ENCODE data around the gene TMEM121.

The TMEM121 gene

DNA sequence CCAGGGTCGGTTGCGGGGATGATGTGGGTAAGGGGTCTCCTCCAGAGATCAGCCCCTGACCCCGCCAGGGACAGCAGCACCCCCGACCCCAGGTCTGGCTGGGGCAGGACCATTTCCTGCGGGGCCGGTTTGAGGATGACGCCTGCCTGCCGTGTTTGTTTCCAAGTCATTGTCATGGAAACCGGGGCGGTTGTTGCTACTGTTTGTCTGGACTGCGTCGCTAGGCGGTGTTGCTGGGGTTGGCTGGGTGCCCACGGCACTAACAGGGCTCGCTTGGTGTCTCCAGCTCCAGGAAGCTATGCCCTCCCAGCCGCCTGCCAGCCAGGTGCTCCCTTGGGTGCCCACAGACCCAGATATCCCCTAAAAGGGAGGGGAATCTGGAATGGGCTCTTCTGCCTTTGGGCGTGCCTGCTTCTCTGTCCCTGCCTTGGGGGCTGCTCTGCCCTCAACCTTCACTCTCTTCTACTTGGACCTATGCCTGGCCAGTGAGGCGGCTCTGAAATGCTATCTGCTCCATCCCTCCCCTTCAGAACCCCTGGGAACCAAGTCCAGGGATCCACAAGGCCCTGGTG, 44.4 kb upstream of the TMEM121 start:
- Histone ChIP-seq H3K36me3 (no peaks in the 10 kb centered on the region), H3K27ac (peak overlapping the region; percentile 80), H3K9ac (peak overlapping the region; percentile 61), H4K20me1 (peaks cover 48% of the 10 kb centered on the region), H3K9me3 (no peaks in the 10 kb centered on the region), H3K4me2 (peak overlapping the region; percentile 99), H3K27me3 (peaks cover 59% of the 10 kb centered on the region), H3K4me1 (peaks cover 86% of the 10 kb centered on the region), H3K4me3 (peak overlapping the region; percentile 63)
- TF ChIP-seq Cebpa-rat (IDR thresholded peaks at IDR 0.05), result no peak

DNA sequence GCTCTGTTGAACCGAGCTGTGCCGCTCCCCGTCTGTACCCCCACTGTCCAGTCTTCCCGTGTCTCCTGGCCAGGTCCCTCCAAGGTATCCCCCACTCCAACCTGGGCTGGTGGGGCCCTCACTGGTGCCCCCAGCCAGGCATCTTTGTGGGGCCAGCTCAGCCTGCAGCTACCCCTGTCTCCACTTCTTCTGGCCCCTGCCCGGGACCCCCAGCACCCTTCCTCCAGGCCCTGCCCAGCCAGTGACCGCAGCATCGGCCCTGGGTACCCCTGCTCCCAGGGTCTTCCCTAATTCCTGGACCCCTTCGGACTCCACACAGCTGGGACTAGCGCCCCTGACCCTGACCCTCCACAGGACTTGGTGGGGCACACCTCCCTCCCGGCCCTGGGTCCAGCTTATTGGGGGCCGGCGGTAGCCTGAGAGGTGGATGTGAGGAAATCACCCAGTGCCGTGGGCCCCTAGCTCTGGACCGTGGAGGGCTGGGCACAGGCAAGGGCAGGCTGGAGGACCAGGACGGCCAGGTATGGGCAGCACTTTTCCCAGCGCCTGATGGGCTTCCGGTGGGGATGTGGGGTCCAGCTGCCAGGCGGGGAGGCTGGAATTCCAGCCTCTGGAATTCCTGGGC, 43.8 kb upstream of the TMEM121 start:
- Histone ChIP-seq H3K27me3 (peaks cover 59% of the 10 kb centered on the region), H3K27ac (peak overlapping the region; percentile 80), H3K36me3 (no peaks in the 10 kb centered on the region), H3K4me1 (peaks cover 87% of the 10 kb centered on the region), H3K4me2 (peak overlapping the region; percentile 99), H4K20me1 (peaks cover 49% of the 10 kb centered on the region), H3K9me3 (no peaks in the 10 kb centered on the region), H3K4me3 (peak overlapping the region; percentile 63), H3K9ac (peak overlapping the region; percentile 61)
- no peak for TF ChIP-seq Cebpa-rat (IDR thresholded peaks at IDR 0.05)

DNA sequence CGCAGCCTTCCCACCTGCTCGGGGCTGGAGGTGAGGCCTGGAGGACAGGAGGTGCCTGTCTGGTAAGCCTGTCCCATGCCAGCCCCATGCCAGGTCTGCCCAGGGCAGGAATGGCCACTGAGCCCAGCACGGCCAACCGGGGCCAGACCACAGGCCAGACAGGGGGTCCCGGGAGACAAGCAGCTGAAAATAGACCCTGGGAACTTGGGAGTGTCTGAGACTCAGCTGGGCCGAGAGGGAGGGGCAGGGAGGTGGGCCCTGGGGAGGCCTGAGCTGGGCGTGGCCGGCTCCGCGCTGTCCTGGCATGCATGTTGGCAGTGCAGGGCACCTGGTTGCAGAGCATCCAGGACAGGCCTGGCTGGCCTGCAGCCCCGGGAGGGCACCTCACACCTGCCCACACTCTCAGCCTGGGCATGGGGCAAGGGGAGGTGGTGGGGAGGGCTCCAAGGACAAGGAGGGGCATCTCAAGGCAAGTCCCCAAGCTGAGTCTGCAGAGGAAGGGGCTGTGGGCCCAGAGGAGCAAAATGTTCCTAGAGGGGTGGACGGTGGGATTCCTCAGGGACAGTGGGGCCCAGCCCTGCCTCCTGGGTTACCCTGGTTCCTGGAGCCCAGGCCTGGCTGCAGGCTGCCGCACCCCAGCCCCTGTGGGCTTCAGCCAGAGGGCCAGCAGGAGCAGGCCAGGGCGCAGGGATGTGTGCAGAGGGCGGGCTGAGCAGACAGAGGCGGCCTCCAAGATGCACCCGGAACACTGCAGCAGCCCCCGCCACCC, 42.9 kb upstream of the TMEM121 start:
- Histone ChIP-seq H3K4me1 (peaks cover 89% of the 10 kb centered on the region), H3K27me3 (peaks cover 59% of the 10 kb centered on the region), H3K27ac (peak overlapping the region; percentile 80; the same call in 1 of the 2 replicates)

GRCh38 chr14:105484069-105484996, 42.0 kb upstream of the TMEM121 start:
- H3K9me3 ChIP-seq, result no peaks in the 10 kb centered on the region
- peak overlapping the region; percentile 17; the same call in 1 of the 2 replicates for H3K9ac ChIP-seq
- H3K27ac ChIP-seq, result no peak overlapping the region
- H3K4me2 ChIP-seq, result peak overlapping the region; percentile 99
- H3K4me3 ChIP-seq, result no peak overlapping the region
- peaks cover 55% of the 10 kb centered on the region for H3K27me3 ChIP-seq
- peaks cover 97% of the 10 kb centered on the region for H3K4me1 ChIP-seq
- H3K36me3 ChIP-seq, result no peaks in the 10 kb centered on the region; the same call in 1 of the 2 replicates
- H4K20me1 ChIP-seq, result peaks cover 49% of the 10 kb centered on the region
- TF ChIP-seq Cebpa-rat (IDR thresholded peaks at IDR 0.05), result no peak

More for the DNA sequence above, 42.9 kb upstream of the TMEM121 start:
- no peak for TF ChIP-seq Cebpa-rat (IDR thresholded peaks at IDR 0.05)
- peak overlapping the region; percentile 61; the same call in 1 of the 2 replicates for H3K9ac ChIP-seq
- H3K36me3 ChIP-seq, result no peaks in the 10 kb centered on the region; the same call in 1 of the 2 replicates
- no peaks in the 10 kb centered on the region for H3K9me3 ChIP-seq
- peaks cover 42% of the 10 kb centered on the region for H4K20me1 ChIP-seq
- peak overlapping the region; percentile 99 for H3K4me2 ChIP-seq
- H3K4me3 ChIP-seq, result peak overlapping the region; percentile 63; the same call in 1 of the 2 replicates

- TF ChIP-seq Cebpa-rat (IDR thresholded peaks at IDR 0.05), result no peak
- Histone ChIP-seq H3K4me1 (peaks cover 94% of the 10 kb centered on the region), H3K36me3 (no peaks in the 10 kb centered on the region; the same call in 1 of the 2 replicates), H3K9me3 (no peaks in the 10 kb centered on the region), H3K9ac (no peak overlapping the region), H3K4me2 (peak overlapping the region; percentile 99), H3K27me3 (peaks cover 48% of the 10 kb centered on the region), H3K4me3 (no peak overlapping the region), H3K27ac (no peak overlapping the region), H4K20me1 (peaks cover 42% of the 10 kb centered on the region)
Observed at GRCh38 chr14:105484997-105485393, 41.4 kb upstream of the TMEM121 start.

- H3K4me2 ChIP-seq, result peak overlapping the region; percentile 99
Observed at GRCh38 chr14:105485739-105486162, 40.6 kb upstream of the TMEM121 start.

DNA sequence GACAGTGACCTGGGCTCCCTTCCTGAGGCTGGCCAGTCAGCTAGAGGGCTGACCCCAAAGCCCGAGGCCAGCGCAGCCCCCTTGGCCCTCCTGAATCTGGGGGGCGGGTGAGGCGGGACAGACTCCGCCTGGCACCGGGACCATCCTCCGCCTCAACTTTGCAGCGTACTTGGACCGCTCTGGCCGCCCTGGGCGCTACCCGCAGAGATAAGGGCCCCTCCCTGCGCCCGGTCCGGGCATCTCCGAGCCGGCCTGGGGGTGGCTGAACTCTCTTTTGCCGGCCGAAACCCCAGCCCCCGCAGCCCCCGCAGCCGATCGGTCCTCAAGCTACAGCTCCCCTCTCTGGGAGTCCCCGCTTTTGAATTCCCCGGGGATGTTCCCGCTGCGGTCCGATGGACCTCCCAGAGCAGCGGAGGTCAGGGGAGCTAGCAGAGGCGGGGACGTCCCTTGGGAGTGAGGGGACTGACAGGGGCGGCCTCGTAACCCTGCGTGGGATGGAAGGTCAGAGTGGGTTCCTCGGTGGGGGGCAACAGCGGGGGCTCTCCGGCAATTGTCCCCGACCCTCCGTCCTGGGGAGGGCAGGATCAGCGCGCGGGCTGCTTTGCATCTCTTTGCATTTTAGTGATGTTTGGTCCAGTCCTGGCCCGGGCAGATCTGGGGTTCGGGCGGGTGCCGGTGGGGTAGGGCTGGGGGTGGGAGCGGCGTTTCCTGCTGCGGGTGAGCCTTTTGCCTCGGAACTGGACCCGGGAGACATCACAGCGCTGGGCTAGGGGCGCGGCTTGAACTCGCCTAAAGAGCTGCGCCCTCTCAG, 40.0 kb upstream of the TMEM121 start, which contains the start of gene CRIP1:
Gene CRIP1 (plus strand): TSS at position 724 of the 811 bp plus-strand sequence. CDS start 374 bp downstream, outside the sequence.
- H3K4me3 ChIP-seq, result peak within 1 kb of the TSS; percentile 72
- H3K27me3 ChIP-seq, result peaks cover 40% of the 10 kb centered on the region
- TF ChIP-seq Cebpa-rat (IDR thresholded peaks at IDR 0.05), result no peak
- peak within 1 kb of the TSS; percentile 58 for H3K27ac ChIP-seq
- peaks cover 35% of the 10 kb centered on the region for H4K20me1 ChIP-seq
- H3K4me1 ChIP-seq, result peaks cover 81% of the 10 kb centered on the region
- H3K36me3 ChIP-seq, result no peaks in the 10 kb centered on the region; the same call in 1 of the 2 replicates
- H3K9me3 ChIP-seq, result no peaks in the 10 kb centered on the region
- H3K4me2 ChIP-seq, result peak within 1 kb of the TSS; percentile 99
- H3K9ac ChIP-seq, result peak within 1 kb of the TSS; percentile 72

More at GRCh38 chr14:105485739-105486162, 40.6 kb upstream of the TMEM121 start:
- Histone ChIP-seq H3K36me3 (no peaks in the 10 kb centered on the region; the same call in 1 of the 2 replicates), H3K9ac (0 out of 2 replicates have a peak overlapping the region, but pooled peaks have one; percentile 72), H4K20me1 (peaks cover 35% of the 10 kb centered on the region), H3K9me3 (no peaks in the 10 kb centered on the region), H3K27ac (no peak overlapping the region), H3K4me3 (peak overlapping the region; percentile 72), H3K27me3 (peaks cover 41% of the 10 kb centered on the region), H3K4me1 (peaks cover 88% of the 10 kb centered on the region)
- TF ChIP-seq Cebpa-rat (IDR thresholded peaks at IDR 0.05), result no peak

DNA sequence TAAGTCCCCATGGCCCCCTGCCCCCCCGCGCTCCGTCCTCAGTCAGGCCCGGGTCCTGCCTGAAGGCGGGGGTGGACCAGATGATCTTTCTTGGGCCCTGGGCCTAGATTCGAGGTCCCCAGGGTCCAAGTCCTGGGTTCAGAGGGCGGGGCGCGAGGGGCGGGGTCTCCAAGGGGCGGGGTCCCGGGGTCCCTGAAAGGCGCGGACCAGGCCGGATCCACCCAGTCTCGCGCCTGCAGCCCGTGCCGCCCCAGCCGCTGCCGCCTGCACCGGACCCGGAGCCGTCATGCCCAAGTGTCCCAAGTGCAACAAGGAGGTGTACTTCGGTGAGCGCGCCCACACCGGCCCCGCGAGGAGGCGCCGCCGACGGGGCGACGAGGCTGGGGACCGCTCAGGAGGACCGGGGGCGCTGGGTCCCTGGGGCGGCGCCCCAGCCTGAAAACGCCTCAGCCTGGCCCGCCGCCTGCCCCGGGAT, 39.4 kb upstream of the TMEM121 start:
- Histone ChIP-seq H3K4me1 (peaks cover 80% of the 10 kb centered on the region), H3K9me3 (no peaks in the 10 kb centered on the region), H4K20me1 (peaks cover 38% of the 10 kb centered on the region), H3K4me3 (peak overlapping the region; percentile 72), H3K36me3 (no peaks in the 10 kb centered on the region; the same call in 1 of the 2 replicates), H3K27ac (peak overlapping the region; percentile 58), H3K27me3 (peaks cover 40% of the 10 kb centered on the region), H3K9ac (peak overlapping the region; percentile 72), H3K4me2 (peak overlapping the region; percentile 99)
- TF ChIP-seq Cebpa-rat (IDR thresholded peaks at IDR 0.05), result no peak

Measured in BLaER1 (cell line).